ENCODE data around the gene BEAN1. TPM values are rescaled to one million over a fixed set of nuclear protein-coding genes. Genes with fewer than 3 reads are reported as not detected.

BEAN1 gene
- total and polyA plus RNA-seq, 9 of the 15 experiments (the other 6 are each of a cell fraction or from before 2014, with no cell fraction given), result not detected

DNA sequence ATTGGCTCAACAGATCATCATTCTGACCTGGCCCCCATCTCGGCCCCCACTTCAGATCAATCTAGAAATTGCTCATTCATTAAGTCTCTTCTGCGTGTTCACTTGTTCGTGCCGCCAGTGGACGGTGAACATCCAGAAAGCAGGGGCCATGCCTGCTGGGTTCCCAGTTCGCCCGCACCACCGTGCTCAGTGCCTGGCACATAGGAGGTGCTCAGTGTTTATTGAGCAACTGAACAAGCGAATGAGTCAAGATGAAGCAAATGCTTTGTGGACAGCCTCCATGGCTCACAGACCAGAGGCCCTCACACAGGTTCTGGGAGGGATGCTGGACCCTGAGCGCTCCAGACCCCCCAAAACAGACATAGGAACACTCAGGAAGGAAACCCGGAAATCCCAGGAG lies 13.9 kb downstream of the BEAN1 start:
- intact Hi-C loops (cut with micrococcal nuclease) (no loop called here), in situ Hi-C loops (cut with MboI) (no loop called here)
- ChIA-PET POLR2A (interaction anchor here (1.2 to 1.3 kb wide), 2 partner anchors 10 to 46 kb away, joined by 3 to 4 read pairs; no protein-coding TSS in a partner anchor), CTCF (ENCODE audit: low intra/inter-chr PET ratio) (no interaction called here)
- Histone ChIP-seq H3K79me2 (ENCODE audit: control insufficient read depth, insufficient read depth, low read length) (no peaks in the 10 kb centered on the region), H3K4me1 (replicated peaks in 1 of 2; ENCODE audit: control insufficient read depth in 2 of 2, insufficient read depth in 2 of 2, low read length in 2 of 2) (no peaks in the 10 kb centered on the region), H3K9ac (ENCODE audit: insufficient read depth in 1 of 2, low read depth in 2 of 2, low read length in 2 of 2) (no peak overlapping the region), H3K27ac (ENCODE audit: extremely low read depth, low read depth, low read length) (no peak overlapping the region), H3K9me1 (ENCODE audit: control insufficient read depth, insufficient read depth, low read length) (no peaks in the 10 kb centered on the region), H4K20me1 (replicated peaks; ENCODE audit: control insufficient read depth, insufficient read depth, low read length) (0 out of 2 replicates have a peak, but pooled peaks cover 3% of the 10 kb centered on the region), H3K27me3 (ENCODE audit: control insufficient read depth in 2 of 2, insufficient read depth in 2 of 2, low read length in 2 of 2) (peaks cover 4 to 61% of the 10 kb centered on the region in 2 experiments; a peak in 3 of 5 replicates), H3K9me3 (replicated peaks; ENCODE audit: control insufficient read depth, insufficient read depth, low read depth, low read length) (no peaks in the 10 kb centered on the region), H3K36me3 (ENCODE audit: control insufficient read depth, insufficient read depth, low read length) (no peaks in the 10 kb centered on the region), H3K4me3 (no peak overlapping the region), H2AFZ (ENCODE audit: low read depth, low read length) (no peak overlapping the region), H3K4me2 (ENCODE audit: insufficient read depth, low read length) (no peak overlapping the region)
- WGBS (ENCODE audit: insufficient coverage, low coverage, missing lambda C conversion rate), result 2% methylated on average over 11 of the region's 11 CpGs
- ATAC-seq (no peak), DNase-seq (ENCODE audit: extremely low read depth in 1 of 4, low spot score in 3 of 4) (no peak), FAIRE-seq (no peak)
- TF ChIP-seq KLF16 (IDR thresholded peaks at IDR 0.05) (no peak), HDAC1 (IDR thresholded peaks at IDR 0.05) (no peak), ZBTB17 (CRISPR knock-in tag; IDR thresholded peaks at IDR 0.05) (no peak), ZNF586 (CRISPR knock-in tag; conservative IDR thresholded peaks at IDR 0.05) (no peak), IFI16 (CRISPR knock-in tag; IDR thresholded peaks at IDR 0.05) (no peak), PRMT5 (CRISPR knock-in tag; IDR thresholded peaks at IDR 0.05) (no peak), TCF7 (IDR thresholded peaks at IDR 0.05; ENCODE audit: borderline replicate concordance) (no peak), RBFOX2 (IDR thresholded peaks at IDR 0.05; ENCODE audit: low read depth, low read length) (no peak), KAT2B (IDR thresholded peaks at IDR 0.05; ENCODE audit: low read depth, low read length) (no peak), PRPF4 (IDR thresholded peaks at IDR 0.05; ENCODE audit: insufficient read depth, low read depth, low read length, poor library complexity, severe bottlenecking) (no peak), RBM34 (IDR thresholded peaks at IDR 0.05; ENCODE audit: borderline replicate concordance, insufficient read depth, low read length) (no peak)
- no TSS peak for BruUV-seq (replicated peaks)

Data from K562 (cell line).